Right lobe of liver (tissue), 6 donors: ENCODE measurements around the gene FARS2. TPM values are rescaled to one million over a fixed set of nuclear protein-coding genes. Genes with fewer than 3 reads are reported as not detected.

Experiments
- ATAC-seq, 4 donors: fragments of 200-7000 bp; cut with Tn5 transposase; one replicate each; pipeline ENCODE4 v1.9.1; 2020; ENCODE audit warnings: mild to moderate bottlenecking in 4 of 4, moderate library complexity in 4 of 4
- DNase-seq, 3 donors: peaks; one replicate each; pipeline ENCODE4 v3.0.0-alpha.2; 2020
- H3K27ac ChIP-seq, 3 donors: fragments of 200-600 bp; one replicate each; pipeline ENCODE4 v1.8.0; 2022
- H3K27me3 ChIP-seq, 2 donors: fragments of 200-600 bp; one replicate each; pipeline ENCODE4 v1.8.0; 2022
- H3K36me3 ChIP-seq, 4 donors: fragments of 200-600 bp; sonication (generic) in 1 of 4; one replicate each; pipeline versions ENCODE4 v1.5.1 to v1.8.0; 2017 to 2022; ENCODE audit warnings: control low read depth in 1 of 4
- H3K4me1 ChIP-seq, 4 donors: fragments of 200-600 bp; sonication (generic) in 1 of 4; one replicate each; pipeline versions ENCODE4 v1.5.1 to v1.8.0; 2017 to 2022; ENCODE audit warnings: control low read depth in 1 of 4
- H3K4me3 ChIP-seq, 3 donors: fragments of 200-600 bp; one replicate each; pipeline ENCODE4 v1.8.0; 2022
- H3K9me3 ChIP-seq, 4 donors: fragments of 200-600 bp; sonication (generic) in 1 of 4; one replicate each; pipeline versions ENCODE4 v1.5.1 to v1.8.0; 2017 to 2022; ENCODE audit warnings: control low read depth in 1 of 4
- POLR2A ChIP-seq: fragments of 450-650 bp; IDR thresholded peaks from one replicate; pipeline ENCODE4 v1.6.1; 2017; ENCODE audit warnings: antibody characterized with exemption, mild to moderate bottlenecking
- WGBS: methylation state at CpG from one replicate; pipeline ENCODE4 v1.1.6; 2018; ENCODE audit warnings: low coverage, low lambda C conversion rate; ENCODE audit not compliant: insufficient coverage; ENCODE audit errors: missing lambda C conversion rate; 5-methylcytosine and 5-hydroxymethylcytosine counted together
- intact Hi-C, 2 donors: fragments of 100-400 bp; cut with DNase I; formaldehyde crosslinking; loops; one replicate each; pipeline versions ENCODE4 v1.11.2 to v1.14.1; 2022
- total RNA-seq, 6 experiments: library from RNA; depleted of rRNA in 2 of 6; stranded (reverse); fragments of >200 nt in 2 of 6; fragmentation: NEBNext Ultra II Directional in 3 of 6; extraction: Animal tissue kit (Norgen Biotek cat#: 25700) in 3 of 6; gene quantifications; one replicate each; pipeline versions ENCODE4 v1.1.0 to v1.2.4, GENCODE V29; 2016 to 2023
- TF ChIP-seq, protein P1 (sequence below), 4 donors: fragments of 200-600 bp in 3 of 4; fragments of 450-650 bp in 1 of 4; IDR thresholded peaks; one replicate each; pipeline versions ENCODE4 v1.5.1 to v1.8.0; 2016 to 2022; ENCODE audit warnings: antibody characterized with exemption in 4 of 4, mild to moderate bottlenecking in 2 of 4
- donor health status: DM: no; HTN: yes; CAD: no.
- donor health status: DM: no; HTN: no; CAD: no.
- donor health status: DM: no; HTN: no; CAD: no.
- donor health status: DM: no; HTN: yes; CAD: no.
- donor health status: DM: no; HTN: yes; CAD: no.

FARS2 gene
- total RNA-seq, 6 experiments from 2014 or later: 7.2 to 12.9 (median 11.7) TPM

DNA sequence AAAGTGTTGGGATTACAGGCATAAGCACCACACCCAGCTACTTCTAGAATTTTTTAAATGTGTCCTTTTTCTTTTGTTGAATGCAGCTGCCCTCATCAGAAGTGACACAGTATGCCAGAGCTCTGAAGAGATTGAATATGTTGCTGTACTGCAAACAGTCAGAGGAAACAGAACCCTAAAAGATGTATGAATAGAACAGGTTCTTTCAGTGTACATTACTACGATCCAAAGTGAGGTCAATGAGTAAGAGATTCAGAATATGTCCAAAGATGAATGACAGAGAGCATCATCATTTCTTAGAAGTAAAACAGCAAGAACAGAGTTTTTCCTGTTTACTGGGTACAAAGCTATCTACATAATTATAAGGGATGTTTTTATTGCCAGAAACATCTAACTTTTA lies 476.9 kb downstream of the FARS2 start:
- Histone ChIP-seq H3K4me3 (no peak overlapping the region), H3K27me3 (no peaks in the 10 kb centered on the region), H3K36me3 (no peaks in the 10 kb centered on the region), H3K9me3 (no peaks in the 10 kb centered on the region), H3K27ac (no peak overlapping the region), H3K4me1 (peaks cover 0 to 4% (median 0%) of the 10 kb centered on the region in 4 donors)
- ATAC-seq: no peak
- intact Hi-C loops: no loop called here
- 100% methylated on average over 1 of the region's 1 CpG for WGBS
- TF ChIP-seq, protein P1, sequence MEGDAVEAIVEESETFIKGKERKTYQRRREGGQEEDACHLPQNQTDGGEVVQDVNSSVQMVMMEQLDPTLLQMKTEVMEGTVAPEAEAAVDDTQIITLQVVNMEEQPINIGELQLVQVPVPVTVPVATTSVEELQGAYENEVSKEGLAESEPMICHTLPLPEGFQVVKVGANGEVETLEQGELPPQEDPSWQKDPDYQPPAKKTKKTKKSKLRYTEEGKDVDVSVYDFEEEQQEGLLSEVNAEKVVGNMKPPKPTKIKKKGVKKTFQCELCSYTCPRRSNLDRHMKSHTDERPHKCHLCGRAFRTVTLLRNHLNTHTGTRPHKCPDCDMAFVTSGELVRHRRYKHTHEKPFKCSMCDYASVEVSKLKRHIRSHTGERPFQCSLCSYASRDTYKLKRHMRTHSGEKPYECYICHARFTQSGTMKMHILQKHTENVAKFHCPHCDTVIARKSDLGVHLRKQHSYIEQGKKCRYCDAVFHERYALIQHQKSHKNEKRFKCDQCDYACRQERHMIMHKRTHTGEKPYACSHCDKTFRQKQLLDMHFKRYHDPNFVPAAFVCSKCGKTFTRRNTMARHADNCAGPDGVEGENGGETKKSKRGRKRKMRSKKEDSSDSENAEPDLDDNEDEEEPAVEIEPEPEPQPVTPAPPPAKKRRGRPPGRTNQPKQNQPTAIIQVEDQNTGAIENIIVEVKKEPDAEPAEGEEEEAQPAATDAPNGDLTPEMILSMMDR (IDR thresholded peaks at IDR 0.05): no peak
- TF ChIP-seq POLR2A: no peak
- no peak for DNase-seq

DNA sequence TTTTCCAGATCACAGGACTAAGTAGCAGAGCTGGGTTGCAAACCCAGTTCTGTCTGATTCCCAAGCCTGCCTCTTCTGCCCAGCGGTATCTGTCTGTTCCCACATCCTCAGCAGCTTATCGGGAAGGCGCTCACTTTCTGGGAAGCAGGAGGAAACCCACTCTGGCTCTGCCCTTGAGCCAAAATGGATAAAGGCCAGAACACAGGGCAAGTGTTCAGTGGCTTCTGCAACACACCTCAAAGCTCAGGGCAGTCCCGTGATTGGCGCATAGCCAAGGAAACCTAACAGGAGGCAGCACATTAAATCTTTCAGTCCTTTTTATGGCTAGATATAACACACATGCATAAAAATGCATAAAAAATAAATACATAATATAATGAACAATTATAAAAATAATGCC lies 483.2 kb downstream of the FARS2 start:
- no peak overlapping the region for H3K27ac ChIP-seq
- H3K36me3 ChIP-seq: no peaks in the 10 kb centered on the region
- no peak for ATAC-seq
- H3K27me3 ChIP-seq: no peaks in the 10 kb centered on the region
- intact Hi-C loops: no loop called here
- TF ChIP-seq POLR2A: no peak
- TF ChIP-seq, protein P1 (IDR thresholded peaks at IDR 0.05): no peak
- DNase-seq: no peak
- 65% methylated on average over 4 of the region's 5 CpGs for WGBS
- no peak overlapping the region for H3K4me3 ChIP-seq
- peaks cover 0 to 4% (median 0%) of the 10 kb centered on the region in 4 donors for H3K4me1 ChIP-seq
- H3K9me3 ChIP-seq: no peaks in the 10 kb centered on the region

DNA sequence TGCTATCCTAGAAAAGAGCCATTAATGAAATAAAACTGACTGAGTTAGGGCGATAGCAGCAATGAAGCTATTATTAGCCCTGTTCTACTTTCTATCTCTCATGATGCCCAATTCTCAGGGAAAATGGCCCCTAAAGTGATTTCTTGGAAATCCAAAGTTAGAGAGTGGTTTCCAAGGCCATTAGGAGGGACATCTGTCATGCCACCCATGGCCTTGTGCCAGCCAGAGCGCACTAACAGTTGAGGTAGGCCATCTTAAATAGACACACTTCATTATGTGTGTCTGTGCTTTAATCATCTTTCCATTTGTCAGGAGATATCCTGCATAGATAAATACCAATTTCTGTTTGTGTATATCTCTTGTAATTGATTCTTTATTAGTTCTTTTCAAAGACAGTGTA lies 483.8 kb downstream of the FARS2 start:
- DNase-seq (no peak), ATAC-seq (no peak)
- TF ChIP-seq, protein P1 (IDR thresholded peaks at IDR 0.05): no peak
- TF ChIP-seq POLR2A: no peak
- WGBS: 85% methylated on average over 2 of the region's 2 CpGs
- H3K9me3 ChIP-seq: no peaks in the 10 kb centered on the region
- no peaks in the 10 kb centered on the region for H3K36me3 ChIP-seq
- peaks cover 0 to 4% (median 0%) of the 10 kb centered on the region in 4 donors for H3K4me1 ChIP-seq
- no peaks in the 10 kb centered on the region for H3K27me3 ChIP-seq
- H3K27ac ChIP-seq: no peak overlapping the region
- no peak overlapping the region for H3K4me3 ChIP-seq
- intact Hi-C loops: no loop called here

DNA sequence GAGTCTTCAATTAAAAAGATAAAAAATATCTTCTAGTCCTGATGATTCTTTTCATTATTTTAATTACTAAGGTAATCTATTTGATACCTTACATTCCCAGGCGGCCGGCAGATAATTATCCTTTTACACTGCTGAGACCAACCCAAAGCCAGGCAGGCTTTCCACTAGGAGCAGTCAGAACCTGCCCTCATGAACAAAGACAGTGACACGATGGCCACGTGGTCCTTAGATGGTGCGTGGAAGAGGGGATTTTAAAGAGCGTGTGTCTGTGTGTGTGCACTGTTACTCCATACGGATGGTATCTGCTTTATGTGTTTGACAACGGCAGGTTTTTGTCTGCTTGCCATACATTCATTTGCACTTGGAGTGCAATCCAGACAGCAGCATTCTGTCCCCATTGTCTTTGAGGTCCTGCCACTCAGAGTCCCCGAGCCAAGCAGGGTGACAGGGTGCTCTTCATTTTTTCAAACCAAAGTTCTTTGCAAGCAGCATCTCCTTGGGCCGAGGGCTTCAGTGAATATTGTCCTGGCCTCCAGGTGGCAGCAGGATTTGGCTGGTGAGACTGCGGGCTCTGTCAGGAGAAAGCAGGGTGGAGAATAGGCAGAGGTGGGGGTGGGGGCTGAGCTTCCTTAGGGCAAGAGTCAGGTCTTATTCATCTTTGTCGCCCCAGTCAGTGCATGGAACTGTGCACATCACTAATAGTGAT lies 484.9 kb downstream of the FARS2 start:
- H3K27me3 ChIP-seq: no peaks in the 10 kb centered on the region
- DNase-seq: no peak
- intact Hi-C loops: no loop called here

More for the DNA sequence above, 484.9 kb downstream of the FARS2 start:
- Histone ChIP-seq H3K36me3 (no peaks in the 10 kb centered on the region), H3K4me3 (no peak overlapping the region), H3K27ac (no peak overlapping the region), H3K9me3 (no peaks in the 10 kb centered on the region), H3K4me1 (no peaks in the 10 kb centered on the region)
- ATAC-seq: no peak
- TF ChIP-seq POLR2A: no peak
- TF ChIP-seq, protein P1 (IDR thresholded peaks at IDR 0.05): no peak
- WGBS: 81% methylated on average over 6 of the region's 12 CpGs
